ENCODE results near the gene GRAMD1A.

The GRAMD1A gene

GRCh38 chr19:35056513-35057063 lies 56.5 kb downstream of the GRAMD1A start:
- no peak for DNase-seq

GRCh38 chr19:35058370-35058769 lies 58.2 kb downstream of the GRAMD1A start:
- no peak for DNase-seq

- no peak for DNase-seq
Observed at GRCh38 chr19:35059006-35059798, 59.1 kb downstream of the GRAMD1A start.

GRCh38 chr19:35059799-35060091 lies 59.6 kb downstream of the GRAMD1A start:
- no peak for DNase-seq

GRCh38 chr19:35060160-35060855 lies 60.2 kb downstream of the GRAMD1A start:
- no peak for DNase-seq

GRCh38 chr19:35061583-35062373 lies 61.7 kb downstream of the GRAMD1A start:
- DNase-seq, result no peak

GRCh38 chr19:35062942-35063341 lies 62.8 kb downstream of the GRAMD1A start:
- no peak for DNase-seq

- no peak for DNase-seq
Observed at GRCh38 chr19:35063940-35064818, 64.1 kb downstream of the GRAMD1A start.

GRCh38 chr19:35065574-35065973 lies 65.5 kb downstream of the GRAMD1A start:
- DNase-seq, result no peak

- DNase-seq, result no peak
Observed at GRCh38 chr19:35066121-35066520, 66.0 kb downstream of the GRAMD1A start.

- peak; percentile 91 for DNase-seq
Observed at GRCh38 chr19:35066691-35067563, 66.8 kb downstream of the GRAMD1A start.

GRCh38 chr19:35068941-35069634 lies 69.0 kb downstream of the GRAMD1A start:
- DNase-seq, result no peak

GRCh38 chr19:35069696-35070095 lies 69.6 kb downstream of the GRAMD1A start:
- DNase-seq, result no peak

- DNase-seq, result no peak
Observed at GRCh38 chr19:35070471-35070870, 70.3 kb downstream of the GRAMD1A start.

GRCh38 chr19:35073516-35073915 lies 73.4 kb downstream of the GRAMD1A start:
- DNase-seq, result no peak

GRCh38 chr19:35073941-35074340 lies 73.8 kb downstream of the GRAMD1A start:
- no peak for DNase-seq

GRCh38 chr19:35074426-35075201 lies 74.5 kb downstream of the GRAMD1A start:
- DNase-seq, result no peak

- DNase-seq, result no peak
Observed at GRCh38 chr19:35075202-35076025, 75.3 kb downstream of the GRAMD1A start.

GRCh38 chr19:35076026-35076370 lies 75.9 kb downstream of the GRAMD1A start:
- DNase-seq, result no peak

Data from midbrain (tissue), 1 donor.